ENCODE measurements around the gene OTP. TPM values are rescaled to one million over a fixed set of nuclear protein-coding genes. Genes with fewer than 3 reads are reported as not detected.

OTP gene
- total RNA-seq, 1 experiment from 2014 or later = 0.05 TPM

DNA sequence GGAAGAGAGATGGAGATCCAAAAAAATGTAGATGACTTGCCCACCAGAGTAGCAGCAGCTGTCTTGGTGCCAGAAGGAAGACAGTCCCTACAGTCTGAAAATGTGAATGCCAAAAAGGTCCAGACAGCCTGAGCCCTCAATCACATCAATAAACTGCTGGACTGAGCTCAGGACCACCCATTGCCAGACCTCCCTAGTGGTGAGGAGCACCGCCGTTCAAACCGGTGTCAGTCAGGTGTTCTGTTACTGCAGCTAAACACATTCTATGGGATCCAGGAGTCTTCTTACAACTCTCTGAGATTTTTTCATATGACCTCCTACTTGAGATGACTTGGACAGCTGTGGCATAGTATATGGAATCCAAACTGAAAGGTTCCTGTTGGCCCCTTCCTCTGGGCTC, 32.0 kb upstream of the OTP start:
- in situ Hi-C loops (cut with HindIII; ENCODE audit: low pct_unique_long_range_greater_than_20kb, low sequenced_read_pairs) = no loop called here
- Histone ChIP-seq H3K4me3 (ENCODE audit: low read depth in 2 of 2, low read length in 2 of 2) (no peak overlapping the region), H3K27ac (ENCODE audit: low read length) (no peak overlapping the region), H3K36me3 (ENCODE audit: control insufficient read depth, insufficient read depth, low read length) (no peaks in the 10 kb centered on the region), H3K4me1 (ENCODE audit: control insufficient read depth, insufficient read depth, low read length) (no peaks in the 10 kb centered on the region), H3K9me3 (ENCODE audit: control insufficient read depth, insufficient read depth, low read depth, low read length) (no peaks in the 10 kb centered on the region), H3K27me3 (ENCODE audit: control insufficient read depth, insufficient read depth, low read length) (peaks cover 10% of the 10 kb centered on the region)
- no peak for ATAC-seq
- no TSS peak for BruUV-seq (replicated peaks)
- DNase-seq (ENCODE audit: low read depth, low spot score) = no peak
- intact Hi-C loops (cut with micrococcal nuclease; ENCODE audit: unreplicated experiment) = no loop called here
- CTCF ChIA-PET = no interaction called here
- POLR2A ChIA-PET = no interaction called here
- TF ChIP-seq CTCF (IDR thresholded peaks at IDR 0.05) = no peak

DNA sequence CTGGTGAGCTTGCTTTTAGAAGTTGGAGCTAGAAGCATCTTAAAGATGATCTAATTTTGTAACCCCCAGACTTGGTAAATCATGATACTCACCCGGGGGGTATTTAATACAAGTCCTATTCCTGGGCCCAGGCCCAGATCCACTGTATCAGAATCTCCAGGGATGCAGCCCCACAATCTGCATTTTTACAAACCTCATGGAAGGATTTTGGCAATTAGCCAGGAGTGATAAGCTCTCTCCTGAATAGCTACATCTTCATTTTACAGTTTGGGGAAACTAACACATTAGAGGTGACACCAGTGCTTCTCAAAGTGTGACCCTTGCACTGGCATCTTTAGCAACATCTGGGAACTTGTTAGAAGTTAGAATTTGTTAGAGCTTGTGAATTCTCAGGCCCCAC, 31.2 kb upstream of the OTP start:
- DNase-seq (ENCODE audit: low read depth, low spot score) (no peak), ATAC-seq (no peak)
- ChIA-PET POLR2A (no interaction called here), CTCF (interaction anchor here (0.6 kb wide), 1 partner anchor 206 kb away, joined by 3 read pairs; no protein-coding TSS in a partner anchor)
- no peaks in the 10 kb centered on the region for H3K9me3 ChIP-seq (ENCODE audit: control insufficient read depth, insufficient read depth, low read depth, low read length)
- H3K27ac ChIP-seq (ENCODE audit: low read length) = no peak overlapping the region
- BruUV-seq (replicated peaks) = no TSS peak
- intact Hi-C loops (cut with micrococcal nuclease; ENCODE audit: unreplicated experiment) (no loop called here), in situ Hi-C loops (cut with HindIII; ENCODE audit: low pct_unique_long_range_greater_than_20kb, low sequenced_read_pairs) (no loop called here)
- no peak overlapping the region for H3K4me3 ChIP-seq (ENCODE audit: low read depth in 2 of 2, low read length in 2 of 2)
- H3K4me1 ChIP-seq (ENCODE audit: control insufficient read depth, insufficient read depth, low read length) = no peaks in the 10 kb centered on the region
- TF ChIP-seq POLR2AphosphoS5 (IDR thresholded peaks at IDR 0.05; ENCODE audit: low read depth, low read length) (no peak), TCF7L2 (IDR thresholded peaks at IDR 0.05; ENCODE audit: low read depth, low read length) (no peak), REST (IDR thresholded peaks at IDR 0.05; ENCODE audit: insufficient read depth in 1 of 2, low read depth in 2 of 2, low read length in 1 of 2) (no peak), SIN3A (IDR thresholded peaks at IDR 0.05; ENCODE audit: borderline replicate concordance, insufficient read depth, low read depth, low read length) (no peak), CTCF (IDR thresholded peaks at IDR 0.05) (no peak)
- no peaks in the 10 kb centered on the region for H3K36me3 ChIP-seq (ENCODE audit: control insufficient read depth, insufficient read depth, low read length)
- H3K27me3 ChIP-seq (ENCODE audit: control insufficient read depth, insufficient read depth, low read length) = peaks cover 10% of the 10 kb centered on the region
